ENCODE measurements around the gene ARIH2.

DNA sequence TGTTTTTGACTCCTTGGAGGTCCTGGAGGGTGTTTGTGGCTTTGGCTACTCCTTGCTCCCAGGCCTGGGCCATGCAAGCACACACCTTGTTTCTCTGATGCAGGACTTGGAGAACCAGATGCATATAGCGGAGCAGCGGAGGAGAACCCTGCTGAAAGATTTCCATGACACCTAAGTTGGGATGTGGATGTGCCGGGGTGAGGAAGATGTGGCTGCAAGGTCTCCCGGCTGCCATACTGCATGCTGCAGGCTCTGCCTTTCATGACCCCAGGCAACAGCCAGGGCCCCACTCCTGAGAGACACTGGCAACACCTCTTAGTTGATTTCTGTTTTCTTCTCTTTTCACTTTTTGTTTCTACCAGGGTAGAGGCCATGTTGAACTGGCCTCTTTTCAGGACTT, 64.5 kb downstream of the ARIH2 start:
- TF ChIP-seq POLR2A (IDR thresholded peaks at IDR 0.05; ENCODE audit: low read depth, low read length) (no peak), POLR2AphosphoS5 (IDR thresholded peaks at IDR 0.05; ENCODE audit: insufficient read depth, low read depth, low read length) (no peak), EZH2 (IDR thresholded peaks at IDR 0.05; ENCODE audit: borderline replicate concordance, low read depth, low read length, severe bottlenecking) (no peak), FOS (IDR thresholded peaks at IDR 0.05; ENCODE audit: borderline replicate concordance, insufficient read depth, low read length) (no peak), JUN (IDR thresholded peaks at IDR 0.05; ENCODE audit: borderline replicate concordance, insufficient read depth, insufficient read length, low read depth) (no peak), MYC (IDR thresholded peaks at IDR 0.05; ENCODE audit: low read depth, low read length) (no peak)
- TF ChIP-seq, protein P1, sequence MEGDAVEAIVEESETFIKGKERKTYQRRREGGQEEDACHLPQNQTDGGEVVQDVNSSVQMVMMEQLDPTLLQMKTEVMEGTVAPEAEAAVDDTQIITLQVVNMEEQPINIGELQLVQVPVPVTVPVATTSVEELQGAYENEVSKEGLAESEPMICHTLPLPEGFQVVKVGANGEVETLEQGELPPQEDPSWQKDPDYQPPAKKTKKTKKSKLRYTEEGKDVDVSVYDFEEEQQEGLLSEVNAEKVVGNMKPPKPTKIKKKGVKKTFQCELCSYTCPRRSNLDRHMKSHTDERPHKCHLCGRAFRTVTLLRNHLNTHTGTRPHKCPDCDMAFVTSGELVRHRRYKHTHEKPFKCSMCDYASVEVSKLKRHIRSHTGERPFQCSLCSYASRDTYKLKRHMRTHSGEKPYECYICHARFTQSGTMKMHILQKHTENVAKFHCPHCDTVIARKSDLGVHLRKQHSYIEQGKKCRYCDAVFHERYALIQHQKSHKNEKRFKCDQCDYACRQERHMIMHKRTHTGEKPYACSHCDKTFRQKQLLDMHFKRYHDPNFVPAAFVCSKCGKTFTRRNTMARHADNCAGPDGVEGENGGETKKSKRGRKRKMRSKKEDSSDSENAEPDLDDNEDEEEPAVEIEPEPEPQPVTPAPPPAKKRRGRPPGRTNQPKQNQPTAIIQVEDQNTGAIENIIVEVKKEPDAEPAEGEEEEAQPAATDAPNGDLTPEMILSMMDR (IDR thresholded peaks at IDR 0.05; ENCODE audit: extremely low read depth in 1 of 2, insufficient read depth in 1 of 2, low read depth in 1 of 2, low read length in 2 of 2) = no peak
- TF ChIP-seq, protein P2, sequence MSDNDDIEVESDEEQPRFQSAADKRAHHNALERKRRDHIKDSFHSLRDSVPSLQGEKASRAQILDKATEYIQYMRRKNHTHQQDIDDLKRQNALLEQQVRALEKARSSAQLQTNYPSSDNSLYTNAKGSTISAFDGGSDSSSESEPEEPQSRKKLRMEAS (IDR thresholded peaks at IDR 0.05; ENCODE audit: insufficient read depth, insufficient read length) = no peak

Data from endothelial cell of umbilical vein (primary cell).